Activated CD4-positive, alpha-beta T cell treated with anti-CD3 and anti-CD28 coated beads for 4 hours (primary cell): ENCODE data around the gene MYLK3.
A peak's percentile ranks its signal among the peaks of the same experiment; 100 is the strongest.
"Not testable (repeated sequence)": the region's sequence is repeated elsewhere in the genome, so short reads cannot be mapped to it uniquely, and the experiment has no call there.

ENCODE experiments used
- DNase-seq, 2 donors: peaks; one replicate each; pipeline ENCODE4 v3.0.0-alpha.2; 2020

The MYLK3 gene

GRCh38 chr16:46747777-46748651, at the start of gene MYLK3:
Gene MYLK3, minus strand, starts transcription at chr16:46748344. Its CDS starts 151 bp downstream, at chr16:46748193.
- DNase-seq = no peak

- DNase-seq = no peak
These were observed 49.4 kb upstream of the MYLK3 start for GRCh38 chr16:46797501-46797900.

- DNase-seq = no peak
These were observed 48.7 kb upstream of the MYLK3 start for GRCh38 chr16:46796764-46797269.

- no peak for DNase-seq
These were observed 45.7 kb upstream of the MYLK3 start for GRCh38 chr16:46793841-46794240.

GRCh38 chr16:46790599-46791270, 42.6 kb upstream of the MYLK3 start:
- no peak for DNase-seq

GRCh38 chr16:46789499-46790414, 41.6 kb upstream of the MYLK3 start:
- DNase-seq = peak; percentile 71 to 78

GRCh38 chr16:46788891-46789474, 40.8 kb upstream of the MYLK3 start:
- no peak for DNase-seq

GRCh38 chr16:46787909-46788308, 39.8 kb upstream of the MYLK3 start:
- no peak for DNase-seq

GRCh38 chr16:46785076-46785845, 37.1 kb upstream of the MYLK3 start:
- no peak for DNase-seq

GRCh38 chr16:46784569-46784968, 36.4 kb upstream of the MYLK3 start:
- DNase-seq = not testable (repeated sequence)

- no peak for DNase-seq
These were observed 35.7 kb upstream of the MYLK3 start for GRCh38 chr16:46783800-46784199.

GRCh38 chr16:46782320-46782719, 34.2 kb upstream of the MYLK3 start:
- DNase-seq = no peak

GRCh38 chr16:46777804-46778203, 29.7 kb upstream of the MYLK3 start:
- no peak for DNase-seq

- no peak for DNase-seq
These were observed 27.1 kb upstream of the MYLK3 start for GRCh38 chr16:46775214-46775613.

GRCh38 chr16:46774743-46775177, 26.6 kb upstream of the MYLK3 start:
- DNase-seq = no peak

GRCh38 chr16:46772463-46772862, 24.3 kb upstream of the MYLK3 start:
- no peak for DNase-seq

- no peak for DNase-seq
These were observed 20.7 kb upstream of the MYLK3 start for GRCh38 chr16:46768809-46769208.

- no peak for DNase-seq
These were observed 16.9 kb upstream of the MYLK3 start for GRCh38 chr16:46765050-46765449.

GRCh38 chr16:46763147-46763546, 15.0 kb upstream of the MYLK3 start:
- no peak for DNase-seq

- DNase-seq = no peak
These were observed 14.4 kb upstream of the MYLK3 start for GRCh38 chr16:46762583-46762982.

- DNase-seq = no peak
These were observed 11.2 kb upstream of the MYLK3 start for GRCh38 chr16:46759309-46759708.
